NCI-H510A (cell line): Measurements from ENCODE around the gene KIFC3.
A peak's percentile ranks its signal among the peaks of the same experiment; 100 is the strongest.
"Not testable (repeated sequence)": the region's sequence is repeated elsewhere in the genome, so short reads cannot be mapped to it uniquely, and the experiment has no call there.

Source experiments
- DNase-seq: peaks from one replicate; lab custom pipeline; 2025; lab: John Stamatoyannopoulos, UW

The KIFC3 gene

GRCh38 chr16:57825298-57826044 lies 23.2 kb upstream of the KIFC3 start:
- no peak for DNase-seq

GRCh38 chr16:57824888-57825287 lies 22.6 kb upstream of the KIFC3 start:
- peak; percentile 92 for DNase-seq

- no peak for DNase-seq
Measured at GRCh38 chr16:57823836-57824235, 21.5 kb upstream of the KIFC3 start.

- no peak for DNase-seq
Measured at GRCh38 chr16:57822856-57823255, 20.6 kb upstream of the KIFC3 start.

GRCh38 chr16:57822018-57822553 lies 19.8 kb upstream of the KIFC3 start:
- DNase-seq, result no peak

- DNase-seq, result no peak
Measured at GRCh38 chr16:57821149-57821971, 19.1 kb upstream of the KIFC3 start.

GRCh38 chr16:57818377-57819064 lies 16.2 kb upstream of the KIFC3 start:
- peak; percentile 90 for DNase-seq

- DNase-seq, result no peak
Measured at GRCh38 chr16:57817680-57818079, 15.4 kb upstream of the KIFC3 start.

- peak; percentile 80 for DNase-seq
Measured at GRCh38 chr16:57815987-57816745, 13.9 kb upstream of the KIFC3 start.

- DNase-seq, result no peak
Measured at GRCh38 chr16:57814896-57815295, 12.6 kb upstream of the KIFC3 start.

- DNase-seq, result no peak
Measured at GRCh38 chr16:57813466-57813865, 11.2 kb upstream of the KIFC3 start.

- not testable (repeated sequence) for DNase-seq
Measured at GRCh38 chr16:57811340-57811739, 9.0 kb upstream of the KIFC3 start.

- peak; percentile 93 for DNase-seq
Measured at GRCh38 chr16:57810197-57811031, 8.1 kb upstream of the KIFC3 start.

- DNase-seq, result peak; percentile 52
Measured at GRCh38 chr16:57809276-57810196, 7.2 kb upstream of the KIFC3 start.

- no peak for DNase-seq
Measured at GRCh38 chr16:57808589-57809228, 6.4 kb upstream of the KIFC3 start.

- DNase-seq, result peak; percentile 26
Measured at GRCh38 chr16:57807968-57808528, 5.8 kb upstream of the KIFC3 start.

GRCh38 chr16:57807252-57807967 lies 5.1 kb upstream of the KIFC3 start:
- DNase-seq, result no peak

GRCh38 chr16:57805176-57805575 lies 2.9 kb upstream of the KIFC3 start:
- DNase-seq, result no peak
